ENCODE measurements around the gene POU2F1.

The POU2F1 gene

DNA sequence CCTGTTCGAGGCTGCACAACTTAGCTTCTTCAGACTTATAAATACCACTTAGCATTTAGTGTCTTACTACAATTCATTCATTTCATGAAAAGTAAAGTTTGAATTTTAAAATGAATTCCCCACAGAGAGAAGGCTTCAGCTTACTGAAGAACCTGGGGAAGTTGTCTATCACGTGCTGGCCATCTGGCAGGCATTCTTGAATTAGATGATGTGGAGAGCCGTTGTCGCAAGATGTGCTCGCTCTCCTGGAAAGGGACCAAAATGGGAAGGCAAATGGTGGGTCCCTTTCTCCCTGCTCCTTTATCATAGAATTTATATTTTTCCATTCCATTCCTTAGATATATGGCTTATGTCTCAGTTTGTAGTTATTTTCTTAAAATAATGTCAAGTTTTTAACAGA is 207.2 kb downstream of the POU2F1 start:
- no peak for DNase-seq (ENCODE audit: extremely low read depth, low read depth)
- no peak for TF ChIP-seq CTCF (IDR thresholded peaks at IDR 0.05; ENCODE audit: low read depth, low read length)

DNA sequence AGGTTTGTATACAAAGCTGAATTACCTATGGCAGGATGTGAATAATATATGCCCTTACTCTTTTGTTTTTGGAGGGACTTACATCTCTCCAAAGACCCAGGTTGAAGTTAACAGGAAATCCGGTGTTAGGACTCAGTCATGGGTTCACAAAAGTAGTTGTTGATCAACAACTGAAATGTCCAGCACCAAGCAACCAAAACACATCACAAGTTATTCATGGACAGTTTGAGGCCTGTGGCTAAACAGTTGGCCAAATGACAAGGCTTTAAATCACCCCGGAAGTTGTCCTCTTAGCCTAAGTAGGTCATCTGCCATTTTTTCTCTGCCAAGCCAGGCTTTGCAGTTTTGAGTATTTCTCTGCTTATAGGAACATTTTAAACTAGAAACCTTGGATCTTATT is 207.7 kb downstream of the POU2F1 start:
- DNase-seq (ENCODE audit: extremely low read depth, low read depth), result no peak

DNA sequence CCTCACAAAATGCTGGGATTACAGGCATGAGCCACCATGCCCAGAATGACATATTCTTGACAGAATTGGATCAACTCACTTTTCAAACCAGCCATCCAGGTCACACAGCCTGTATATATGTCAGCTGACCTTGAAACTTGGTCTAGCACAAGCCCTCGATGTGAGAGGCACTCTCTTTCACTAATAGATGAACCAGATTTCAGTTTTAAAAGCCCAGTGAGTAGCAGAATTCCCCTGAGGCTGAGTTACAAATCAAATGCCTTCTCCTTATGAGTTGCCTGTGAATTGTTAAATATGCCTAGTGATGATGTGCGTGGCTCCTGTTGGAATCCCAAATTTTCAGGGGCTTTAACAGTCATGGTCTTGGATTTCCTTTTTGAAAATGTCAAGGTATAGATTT is 208.9 kb downstream of the POU2F1 start:
- DNase-seq (ENCODE audit: extremely low read depth, low read depth), result no peak

More for the DNA sequence above, 207.7 kb downstream of the POU2F1 start:
- no peak for TF ChIP-seq CTCF (IDR thresholded peaks at IDR 0.05; ENCODE audit: low read depth, low read length)

GRCh38 chr1:167430134-167430848 is 209.6 kb downstream of the POU2F1 start:
- no peak for DNase-seq (ENCODE audit: extremely low read depth, low read depth)
- no peak for TF ChIP-seq CTCF (IDR thresholded peaks at IDR 0.05; ENCODE audit: low read depth, low read length)

More for the DNA sequence above, 208.9 kb downstream of the POU2F1 start:
- TF ChIP-seq CTCF (IDR thresholded peaks at IDR 0.05; ENCODE audit: low read depth, low read length), result no peak

DNA sequence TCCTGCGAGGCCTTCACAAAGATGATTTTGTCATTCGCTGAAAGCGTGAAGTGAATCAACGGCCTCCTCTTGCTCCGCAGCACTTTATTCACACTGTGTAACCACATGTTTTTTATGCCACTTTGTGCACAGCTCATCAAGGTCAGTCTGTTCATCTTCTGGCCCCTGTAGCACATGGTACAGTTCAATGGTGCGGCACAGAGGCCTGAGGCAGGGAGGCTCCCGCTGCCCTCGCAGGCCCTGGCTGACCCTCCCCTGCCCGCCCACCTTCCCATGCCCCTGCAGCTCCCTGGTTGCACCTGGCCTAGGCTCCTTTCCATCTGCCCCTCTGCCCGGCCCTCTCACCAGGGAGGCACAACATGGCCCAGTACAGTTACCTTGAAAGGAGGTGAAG is 210.2 kb downstream of the POU2F1 start:
- DNase-seq (ENCODE audit: extremely low read depth, low read depth), result no peak
- TF ChIP-seq CTCF (IDR thresholded peaks at IDR 0.05; ENCODE audit: low read depth, low read length), result no peak

DNA sequence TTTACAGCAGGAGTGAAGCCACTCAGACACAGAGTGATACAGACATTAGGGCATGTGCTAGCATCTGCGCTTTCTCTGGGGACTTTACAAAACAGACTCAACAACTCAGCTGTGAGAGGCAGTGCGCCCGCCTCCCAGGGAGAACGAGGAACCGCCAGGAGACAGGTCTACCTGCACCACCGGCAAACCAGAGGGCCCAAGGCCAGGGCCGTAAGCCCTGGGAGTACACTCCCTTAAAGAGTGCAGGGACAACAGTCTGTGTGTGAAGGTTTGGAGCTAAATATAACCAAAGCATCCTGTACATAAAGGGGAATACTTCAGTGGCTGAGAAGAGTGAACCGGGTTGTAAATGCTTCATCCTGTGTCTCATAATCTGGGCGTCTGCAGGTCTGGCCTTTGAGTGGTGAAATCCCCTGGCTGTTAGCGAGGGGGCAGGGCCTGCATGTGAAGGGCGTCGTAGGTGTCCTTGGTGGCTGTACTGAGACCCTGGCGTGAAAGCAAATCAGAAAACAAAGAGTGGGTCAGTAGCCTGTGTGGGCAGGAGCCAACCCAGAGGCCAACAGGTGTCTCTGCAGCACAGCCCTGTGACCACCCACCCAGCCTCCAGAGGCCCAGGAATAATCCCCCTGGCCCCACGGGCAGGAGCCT is 210.7 kb downstream of the POU2F1 start:
- DNase-seq (ENCODE audit: extremely low read depth, low read depth), result no peak
- TF ChIP-seq CTCF (IDR thresholded peaks at IDR 0.05; ENCODE audit: low read depth, low read length), result no peak

DNA sequence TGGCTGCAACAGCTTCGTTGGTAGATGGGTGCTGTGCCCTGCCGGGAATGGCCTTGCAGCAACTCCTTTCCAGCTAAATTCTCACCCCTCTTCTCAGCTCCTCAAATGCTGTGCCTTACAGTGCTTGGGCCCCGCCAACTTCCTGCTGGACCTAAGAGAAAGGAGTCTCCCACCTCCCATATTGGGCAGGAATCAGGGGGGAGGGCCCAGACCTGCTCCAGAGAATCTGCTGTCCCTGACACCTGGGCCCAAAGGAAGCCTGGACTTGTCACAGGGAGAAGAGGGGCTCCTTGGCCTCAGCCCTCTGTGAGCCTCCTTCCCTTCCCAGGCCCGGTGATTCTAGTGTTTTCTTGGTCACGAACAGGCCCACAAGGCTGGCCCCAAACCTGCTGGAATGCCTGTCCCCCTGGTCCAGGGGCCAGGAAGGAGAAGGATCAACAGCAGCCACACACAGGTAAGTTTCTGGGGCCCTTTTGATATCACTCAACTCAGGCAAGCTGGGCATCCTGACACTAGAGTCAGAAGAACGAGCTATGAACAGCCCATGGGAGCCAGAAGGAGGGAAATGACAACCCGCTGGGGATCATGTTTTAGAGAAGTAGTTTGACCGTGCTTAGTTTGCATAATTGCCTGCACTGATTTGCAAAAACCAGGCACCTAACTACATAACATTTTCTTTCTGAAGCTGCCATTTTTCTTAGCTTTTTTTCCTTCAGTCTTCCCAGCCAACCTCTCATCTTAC is 211.4 kb downstream of the POU2F1 start:
- DNase-seq (ENCODE audit: extremely low read depth, low read depth), result no peak
- TF ChIP-seq CTCF (IDR thresholded peaks at IDR 0.05; ENCODE audit: low read depth, low read length), result no peak
